Upper lobe of left lung (tissue), 6 donors: ENCODE data around the gene RHBDL1. TPM values are rescaled to one million over a fixed set of nuclear protein-coding genes. Genes with fewer than 3 reads are reported as not detected.
A peak's percentile ranks its signal among the peaks of the same experiment; 100 is the strongest.

Experiments
- ATAC-seq, 2 donors: fragments of 200-7000 bp; cut with Tn5 transposase; one replicate each; pipeline ENCODE4 v1.9.1; 2022; ENCODE audit warnings: mild to moderate bottlenecking in 2 of 2, moderate library complexity in 2 of 2; ENCODE audit not compliant: low FRiP score in 2 of 2
- DNase-seq, 2 donors: peaks; one replicate each; pipeline ENCODE4 v3.0.0-alpha.2; 2019 to 2020
- H3K27ac ChIP-seq, 4 donors: fragments of 200-600 bp; sonication (generic); one replicate each; pipeline ENCODE4 v1.5.1; 2016 to 2019
- H3K27me3 ChIP-seq, 4 donors: fragments of 200-600 bp; sonication (generic); one replicate each; pipeline ENCODE4 v1.5.1; 2017 to 2019
- H3K36me3 ChIP-seq, 4 donors: fragments of 200-600 bp; sonication (generic); one replicate each; pipeline ENCODE4 v1.5.1; 2016 to 2019
- H3K4me1 ChIP-seq, 4 donors: fragments of 200-600 bp; sonication (generic); one replicate each; pipeline ENCODE4 v1.5.1; 2018 to 2019
- H3K4me3 ChIP-seq, 4 donors: fragments of 200-600 bp; sonication (generic); one replicate each; pipeline ENCODE4 v1.5.1; 2017 to 2019; ENCODE audit warnings: mild to moderate bottlenecking in 2 of 4, moderate library complexity in 1 of 4
- H3K9me3 ChIP-seq, 4 donors: fragments of 200-600 bp; sonication (generic); one replicate each; pipeline ENCODE4 v1.5.1; 2018 to 2019
- CTCF ChIP-seq, 6 experiments: fragments of 450-650 bp in 4 of 6; fragments of 200-600 bp in 2 of 6; sonication (generic) in 2 of 6; IDR thresholded peaks; one replicate each; pipeline ENCODE4 v1.5.1; 2016 to 2019; ENCODE audit warnings: antibody characterized with exemption in 6 of 6
- EP300 ChIP-seq, 4 donors: sonication (generic); formaldehyde crosslinking; IDR thresholded peaks; one replicate each; pipeline ENCODE4 v1.5.1; 2017; ENCODE audit warnings: antibody characterized with exemption in 4 of 4, control low read depth in 2 of 4
- POLR2A ChIP-seq, 4 donors: fragments of 450-650 bp; IDR thresholded peaks; one replicate each; pipeline ENCODE4 v1.5.1; 2016 to 2017; ENCODE audit warnings: antibody characterized with exemption in 4 of 4, mild to moderate bottlenecking in 2 of 4
- POLR2AphosphoS5 ChIP-seq, 2 donors: sonication (generic); formaldehyde crosslinking; IDR thresholded peaks; one replicate each; pipeline ENCODE4 v1.5.1; 2017; ENCODE audit warnings: antibody characterized with exemption in 2 of 2
- WGBS, 2 donors: methylation state at CpG; one replicate each; pipeline ENCODE4 v1.1.5; 2017 to 2018; 5-methylcytosine and 5-hydroxymethylcytosine counted together
- total RNA-seq, 6 donors: library from RNA; depleted of rRNA in 4 of 6; stranded (reverse); fragments of >200 nt in 4 of 6; gene quantifications; one replicate each; pipeline versions ENCODE4 v1.1.0 to v1.2.1, GENCODE V29; 2016 to 2021
- donor health status: DM: no; HTN: no; CAD: no; lungs with moderate emphysema.
- donor health status: DM: no; HTN: yes; CAD: no; lungs with severe emphysema.

RHBDL1 gene
- total RNA-seq, 6 donors from 2014 or later = 0.59 to 2.1 (median 0.76) TPM; not detected in 1

- H3K36me3 ChIP-seq = no peaks in the 10 kb centered on the region
- H3K27me3 ChIP-seq = peaks cover 0 to 41% (median 25%) of the 10 kb centered on the region in 4 donors
- no peak for ATAC-seq
- H3K4me1 ChIP-seq = peaks cover 33 to 48% (median 44%) of the 10 kb centered on the region in 4 donors
- no peaks in the 10 kb centered on the region for H3K9me3 ChIP-seq
- H3K27ac ChIP-seq = no peak overlapping the region
- DNase-seq = peak in 1 of 2 donors; percentile 76
- TF ChIP-seq POLR2A (IDR thresholded peaks at IDR 0.05) (no peak), EP300 (IDR thresholded peaks at IDR 0.05) (no peak), POLR2AphosphoS5 (IDR thresholded peaks at IDR 0.05) (no peak), CTCF (IDR thresholded peaks at IDR 0.05) (no peak)
- WGBS, 2 donors = 9 to 24% methylated on average over 10 to 25 of the region's 37 CpGs
- peak overlapping the region in 1 of 4 donors; percentile 47 for H3K4me3 ChIP-seq
These were observed 18.3 kb downstream of the RHBDL1 start for GRCh38 chr16:693766-694165.

- 6% methylated on average over 33 of the region's 64 CpGs; no CpG with 5 or more reads in 1 of the 2 donors for WGBS, 2 donors
- DNase-seq (peak in 1 of 2 donors; percentile 81), ATAC-seq (no peak)
- peak overlapping the region in 1 of 4 donors; percentile 30 for H3K27ac ChIP-seq
- H3K4me3 ChIP-seq = peak overlapping the region in 3 of 4 donors; percentile 27 to 47 (median 47)
- peaks cover 27 to 42% (median 38%) of the 10 kb centered on the region in 4 donors for H3K4me1 ChIP-seq
- peaks cover 0 to 41% (median 25%) of the 10 kb centered on the region in 4 donors for H3K27me3 ChIP-seq
- H3K9me3 ChIP-seq = no peaks in the 10 kb centered on the region
- H3K36me3 ChIP-seq = no peaks in the 10 kb centered on the region
- TF ChIP-seq POLR2AphosphoS5 (IDR thresholded peaks at IDR 0.05) (no peak), CTCF (IDR thresholded peaks at IDR 0.05) (no peak), EP300 (IDR thresholded peaks at IDR 0.05) (no peak), POLR2A (IDR thresholded peaks at IDR 0.05) (no peak)
These were observed 18.9 kb downstream of the RHBDL1 start for GRCh38 chr16:694187-694862.

- TF ChIP-seq POLR2AphosphoS5 (IDR thresholded peaks at IDR 0.05) (no peak), CTCF (IDR thresholded peaks at IDR 0.05) (no peak), EP300 (IDR thresholded peaks at IDR 0.05) (no peak), POLR2A (IDR thresholded peaks at IDR 0.05) (no peak)
- WGBS, 2 donors = 0% methylated on average over 18 of the region's 37 CpGs; no CpG with 5 or more reads in 1 of the 2 donors
- ATAC-seq (no peak), DNase-seq (no peak)
- no peaks in the 10 kb centered on the region for H3K36me3 ChIP-seq
- peaks cover 23 to 37% (median 32%) of the 10 kb centered on the region in 4 donors for H3K4me1 ChIP-seq
- peak overlapping the region in 3 of 4 donors; percentile 27 to 47 (median 47) for H3K4me3 ChIP-seq
- H3K27me3 ChIP-seq = peaks cover 0 to 45% (median 26%) of the 10 kb centered on the region in 4 donors
- peak overlapping the region in 1 of 4 donors; percentile 30 for H3K27ac ChIP-seq
- H3K9me3 ChIP-seq = no peaks in the 10 kb centered on the region
These were observed 19.4 kb downstream of the RHBDL1 start for GRCh38 chr16:694863-695354.

- no peaks in the 10 kb centered on the region for H3K36me3 ChIP-seq
- H3K27me3 ChIP-seq = peaks cover 0 to 51% (median 30%) of the 10 kb centered on the region in 4 donors
- TF ChIP-seq EP300 (IDR thresholded peaks at IDR 0.05) (no peak), POLR2AphosphoS5 (IDR thresholded peaks at IDR 0.05) (no peak), CTCF (IDR thresholded peaks at IDR 0.05) (no peak), POLR2A (IDR thresholded peaks at IDR 0.05) (no peak)
- H3K27ac ChIP-seq = peak overlapping the region in 1 of 4 donors; percentile 56
- DNase-seq (peak in 1 of 2 donors; percentile 91), ATAC-seq (peak; percentile 11 to 13)
- H3K9me3 ChIP-seq = no peaks in the 10 kb centered on the region
- WGBS, 2 donors = 8 to 13% methylated on average over 4 to 35 of the region's 71 CpGs
- peak overlapping the region; percentile 2 to 47 (median 37) for H3K4me3 ChIP-seq
- peaks cover 21 to 35% (median 30%) of the 10 kb centered on the region in 4 donors for H3K4me1 ChIP-seq
These were observed 20.1 kb downstream of the RHBDL1 start for GRCh38 chr16:695355-696089.
